GM06990 (cell line): Measurements from ENCODE around the gene C2CD2.

Source experiments
- DNase-seq: peaks from one replicate; pipeline ENCODE4 v3.0.0-alpha.2; 2011; ENCODE audit not compliant: insufficient read length; ENCODE audit errors: extremely low read depth
- H3K27me3 ChIP-seq: replicated peaks from 2 replicates; pipeline ENCODE4 v1.6.0; 2011; ENCODE audit warnings: low read length; ENCODE audit not compliant: control insufficient read depth, insufficient read depth
- H3K36me3 ChIP-seq: 2 replicates; pipeline ENCODE4 v1.5.1; 2011; ENCODE audit warnings: low read length; ENCODE audit not compliant: control insufficient read depth, insufficient read depth
- H3K4me3 ChIP-seq: replicated peaks from 2 replicates; pipeline ENCODE4 v1.5.1; 2011; ENCODE audit warnings: low read depth, mild to moderate bottlenecking, control low read depth, low read length
- TF ChIP-seq, protein P1 (sequence below): IDR thresholded peaks from 2 replicates; pipeline ENCODE4 v1.5.1; 2011; ENCODE audit warnings: low read length, control low read depth, mild to moderate bottlenecking, inconsistent platforms; ENCODE audit not compliant: insufficient read depth, poor library complexity, severe bottlenecking

C2CD2 gene

DNA sequence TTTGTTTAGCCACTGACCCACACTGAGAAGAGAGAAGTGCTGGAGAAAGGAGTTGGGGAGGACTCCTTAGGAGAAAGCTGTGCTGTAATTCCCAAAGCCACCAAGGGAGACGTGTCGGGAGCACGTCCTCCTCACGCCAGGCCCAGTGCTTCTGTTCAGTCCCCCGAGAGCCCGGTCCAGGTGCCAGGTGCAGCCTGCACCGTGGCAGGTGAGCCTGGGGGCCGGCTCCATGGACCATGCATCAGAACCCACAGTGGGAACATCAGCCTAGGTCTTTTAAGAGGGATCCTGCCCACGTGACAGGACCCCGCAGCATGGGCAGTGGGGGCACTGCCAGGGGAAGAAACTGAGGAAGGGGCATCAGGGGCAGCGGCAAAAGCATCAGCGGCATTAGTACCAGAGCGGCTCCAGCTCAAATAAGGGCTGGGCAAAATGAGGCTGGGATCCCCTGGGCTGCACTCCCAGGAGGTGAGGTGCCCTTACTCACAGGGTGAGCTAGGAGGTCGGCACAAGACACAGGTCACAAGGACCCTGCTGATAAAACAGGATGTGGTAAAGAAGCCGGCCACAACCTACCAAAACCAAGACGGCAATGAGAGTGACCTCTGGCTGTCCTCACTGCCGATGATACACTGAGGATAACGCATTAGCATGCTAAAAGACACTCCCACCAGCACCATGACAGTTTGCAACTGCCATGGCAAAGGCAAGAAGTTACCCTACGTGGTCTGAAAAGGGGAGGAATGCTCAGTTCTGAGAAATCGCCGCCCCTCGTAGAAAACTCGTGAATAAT is 50.1 kb downstream of the C2CD2 start:
- Histone ChIP-seq H3K36me3 (peaks cover 18% of the 10 kb centered on the region), H3K27me3 (no peaks in the 10 kb centered on the region), H3K4me3 (no peak overlapping the region)
- TF ChIP-seq, protein P1, sequence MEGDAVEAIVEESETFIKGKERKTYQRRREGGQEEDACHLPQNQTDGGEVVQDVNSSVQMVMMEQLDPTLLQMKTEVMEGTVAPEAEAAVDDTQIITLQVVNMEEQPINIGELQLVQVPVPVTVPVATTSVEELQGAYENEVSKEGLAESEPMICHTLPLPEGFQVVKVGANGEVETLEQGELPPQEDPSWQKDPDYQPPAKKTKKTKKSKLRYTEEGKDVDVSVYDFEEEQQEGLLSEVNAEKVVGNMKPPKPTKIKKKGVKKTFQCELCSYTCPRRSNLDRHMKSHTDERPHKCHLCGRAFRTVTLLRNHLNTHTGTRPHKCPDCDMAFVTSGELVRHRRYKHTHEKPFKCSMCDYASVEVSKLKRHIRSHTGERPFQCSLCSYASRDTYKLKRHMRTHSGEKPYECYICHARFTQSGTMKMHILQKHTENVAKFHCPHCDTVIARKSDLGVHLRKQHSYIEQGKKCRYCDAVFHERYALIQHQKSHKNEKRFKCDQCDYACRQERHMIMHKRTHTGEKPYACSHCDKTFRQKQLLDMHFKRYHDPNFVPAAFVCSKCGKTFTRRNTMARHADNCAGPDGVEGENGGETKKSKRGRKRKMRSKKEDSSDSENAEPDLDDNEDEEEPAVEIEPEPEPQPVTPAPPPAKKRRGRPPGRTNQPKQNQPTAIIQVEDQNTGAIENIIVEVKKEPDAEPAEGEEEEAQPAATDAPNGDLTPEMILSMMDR: no peak
- no peak for DNase-seq

DNA sequence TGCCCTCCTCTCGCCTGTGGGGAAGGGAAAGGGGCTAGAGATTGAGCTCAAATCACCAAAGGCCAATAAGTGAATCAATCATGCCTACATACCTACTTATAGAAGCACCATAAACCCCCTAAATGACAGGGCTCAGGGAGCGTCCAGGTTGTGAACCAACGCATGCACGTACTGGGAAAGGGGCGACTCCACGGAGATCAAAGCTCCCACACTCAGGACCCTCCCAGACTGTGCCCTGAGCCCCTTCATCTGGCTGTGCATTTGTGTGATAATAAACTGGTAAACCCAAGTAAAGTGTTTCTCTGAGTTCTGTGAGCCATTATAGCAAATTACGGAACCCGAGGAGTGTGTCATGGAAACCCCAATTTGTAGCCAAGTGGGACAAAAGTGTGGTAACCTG is 50.9 kb downstream of the C2CD2 start:
- no peak for DNase-seq
- Histone ChIP-seq H3K4me3 (no peak overlapping the region), H3K27me3 (no peaks in the 10 kb centered on the region), H3K36me3 (peaks cover 20% of the 10 kb centered on the region)
- TF ChIP-seq, protein P1: no peak

DNA sequence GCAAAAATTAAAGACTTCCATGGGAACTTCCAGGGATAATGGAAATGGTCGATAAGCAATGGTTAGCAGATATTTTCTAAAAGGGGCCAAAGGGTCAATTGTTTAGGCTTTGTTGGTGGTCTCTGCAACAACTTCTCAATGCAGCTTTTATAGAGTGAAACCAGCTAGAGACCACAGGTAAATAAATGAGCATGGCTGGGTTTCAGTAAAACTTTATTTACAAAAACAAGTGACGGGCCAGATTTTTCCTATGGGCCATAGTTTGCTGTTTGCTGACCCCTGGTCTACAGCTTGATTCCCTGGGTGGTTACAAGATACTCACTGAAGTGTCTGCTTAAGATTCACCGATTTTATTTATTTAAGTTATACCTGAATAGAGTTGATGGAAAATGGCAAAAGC is 52.0 kb downstream of the C2CD2 start:
- Histone ChIP-seq H3K27me3 (no peaks in the 10 kb centered on the region), H3K36me3 (peaks cover 17% of the 10 kb centered on the region), H3K4me3 (no peak overlapping the region)
- no peak for DNase-seq
- TF ChIP-seq, protein P1: no peak

DNA sequence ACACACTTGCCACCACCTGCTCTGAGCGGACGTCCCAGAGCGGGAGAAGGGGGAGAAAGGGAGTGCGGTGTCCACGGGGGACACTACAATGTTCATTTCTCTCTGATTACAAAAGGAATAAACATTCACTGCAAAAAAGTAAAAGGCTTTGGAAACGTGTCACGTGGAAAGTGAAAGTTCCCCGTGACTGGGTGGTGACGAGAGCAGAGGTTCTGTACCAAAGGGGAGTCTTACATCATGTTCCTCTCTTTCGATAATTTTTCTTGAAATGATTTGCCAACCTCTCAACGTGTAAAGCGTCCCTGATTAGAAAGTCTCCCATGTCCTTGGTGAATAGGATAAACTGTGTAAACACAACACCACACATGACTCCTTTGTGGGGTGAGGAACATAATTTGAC is 52.7 kb downstream of the C2CD2 start:
- DNase-seq: no peak
- Histone ChIP-seq H3K27me3 (no peaks in the 10 kb centered on the region), H3K36me3 (peaks cover 17% of the 10 kb centered on the region), H3K4me3 (no peak overlapping the region)
- TF ChIP-seq, protein P1: no peak

DNA sequence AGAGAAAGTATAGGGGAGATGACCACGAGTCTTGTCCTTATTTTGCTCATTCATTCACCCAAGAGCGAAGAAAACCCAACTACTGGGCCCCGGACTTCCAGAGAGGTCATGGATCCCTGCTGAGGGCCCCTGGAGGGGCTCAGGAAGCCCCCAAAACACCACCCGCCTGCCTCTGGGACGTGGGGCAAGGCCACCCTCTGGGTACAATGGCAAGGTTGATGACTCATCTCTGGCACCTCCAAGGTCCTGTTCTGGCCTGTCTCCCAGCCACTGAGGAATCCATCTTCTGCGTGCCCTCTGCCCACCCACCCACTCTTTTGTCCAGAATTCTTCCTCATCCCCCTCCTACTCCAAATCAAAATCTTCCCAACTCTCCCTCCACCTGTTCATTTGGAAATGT is 53.4 kb downstream of the C2CD2 start:
- no peaks in the 10 kb centered on the region for H3K27me3 ChIP-seq
- TF ChIP-seq, protein P1: no peak
- peaks cover 15% of the 10 kb centered on the region for H3K36me3 ChIP-seq
- DNase-seq: no peak
- H3K4me3 ChIP-seq: no peak overlapping the region
